Thoracic aorta (tissue), 2 donors: ENCODE measurements around the gene ABL2. TPM values are rescaled to one million over a fixed set of nuclear protein-coding genes. Genes with fewer than 3 reads are reported as not detected.
"Not testable (repeated sequence)": the region's sequence is repeated elsewhere in the genome, so short reads cannot be mapped to it uniquely, and the experiment has no call there.

Source experiments
- ATAC-seq: fragments of 150-250 bp; one replicate; pipeline ENCODE4 v1.8.0; 2017; ENCODE audit warnings: low read depth; ENCODE audit not compliant: insufficient number of reproducible peaks, low FRiP score
- DNase-seq: peaks from one replicate; pipeline ENCODE4 v3.0.0-alpha.2; 2020; ENCODE audit warnings: low spot score
- H3K27ac ChIP-seq, 2 donors: fragments of 200-600 bp; sonication (generic); 1 replicate in 1 of 2; 2 replicates in 1 of 2; pipeline ENCODE4 v1.5.1; 2016; ENCODE audit warnings: mild to moderate bottlenecking in 2 of 2, moderate library complexity in 2 of 2
- H3K27me3 ChIP-seq: fragments of 200-600 bp; sonication (generic); replicated peaks from 2 replicates; pipeline ENCODE4 v1.6.0; 2016; ENCODE audit warnings: mild to moderate bottlenecking; ENCODE audit not compliant: insufficient read depth
- H3K36me3 ChIP-seq: fragments of 200-600 bp; sonication (generic); one replicate; pipeline ENCODE4 v1.5.1; 2016
- H3K4me1 ChIP-seq, 2 donors: fragments of 200-600 bp; sonication (generic); 1 replicate in 1 of 2; 2 replicates in 1 of 2; pipeline versions ENCODE4 v1.5.1 to v1.6.0; 2016; ENCODE audit warnings: low read depth in 2 of 2, mild to moderate bottlenecking in 1 of 2; ENCODE audit not compliant: control insufficient read depth in 1 of 2
- H3K4me3 ChIP-seq: fragments of 200-600 bp; sonication (generic); 2 replicates; pipeline ENCODE4 v1.5.1; 2016; ENCODE audit warnings: mild to moderate bottlenecking
- H3K9me3 ChIP-seq: fragments of 200-600 bp; sonication (generic); 2 replicates; pipeline ENCODE4 v1.5.1; 2016
- total RNA-seq, 2 donors: library from RNA; depleted of rRNA; stranded (reverse); fragments of >200 nt; gene quantifications; one replicate each; pipeline versions ENCODE4 v1.1.0 to v1.2.3, GENCODE V29; 2016
- TF ChIP-seq, protein P1 (sequence below): fragments of 200-600 bp; sonication (generic); IDR thresholded peaks from one replicate; pipeline ENCODE4 v1.5.1; 2019; ENCODE audit warnings: antibody characterized with exemption

Gene ABL2
- total RNA-seq, 2 donors from 2014 or later = 23.6 to 62.4 TPM

- DNase-seq (no peak), ATAC-seq (no peak)
- no peaks in the 10 kb centered on the region for H3K36me3 ChIP-seq
- no peaks in the 10 kb centered on the region for H3K9me3 ChIP-seq
- H3K4me3 ChIP-seq = no peak overlapping the region
- H3K27ac ChIP-seq = no peak overlapping the region
- H3K27me3 ChIP-seq = no peaks in the 10 kb centered on the region
- peaks cover 18 to 23% of the 10 kb centered on the region in 2 donors for H3K4me1 ChIP-seq
- TF ChIP-seq, protein P1, sequence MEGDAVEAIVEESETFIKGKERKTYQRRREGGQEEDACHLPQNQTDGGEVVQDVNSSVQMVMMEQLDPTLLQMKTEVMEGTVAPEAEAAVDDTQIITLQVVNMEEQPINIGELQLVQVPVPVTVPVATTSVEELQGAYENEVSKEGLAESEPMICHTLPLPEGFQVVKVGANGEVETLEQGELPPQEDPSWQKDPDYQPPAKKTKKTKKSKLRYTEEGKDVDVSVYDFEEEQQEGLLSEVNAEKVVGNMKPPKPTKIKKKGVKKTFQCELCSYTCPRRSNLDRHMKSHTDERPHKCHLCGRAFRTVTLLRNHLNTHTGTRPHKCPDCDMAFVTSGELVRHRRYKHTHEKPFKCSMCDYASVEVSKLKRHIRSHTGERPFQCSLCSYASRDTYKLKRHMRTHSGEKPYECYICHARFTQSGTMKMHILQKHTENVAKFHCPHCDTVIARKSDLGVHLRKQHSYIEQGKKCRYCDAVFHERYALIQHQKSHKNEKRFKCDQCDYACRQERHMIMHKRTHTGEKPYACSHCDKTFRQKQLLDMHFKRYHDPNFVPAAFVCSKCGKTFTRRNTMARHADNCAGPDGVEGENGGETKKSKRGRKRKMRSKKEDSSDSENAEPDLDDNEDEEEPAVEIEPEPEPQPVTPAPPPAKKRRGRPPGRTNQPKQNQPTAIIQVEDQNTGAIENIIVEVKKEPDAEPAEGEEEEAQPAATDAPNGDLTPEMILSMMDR = no peak
Measured at GRCh38 chr1:179137617-179138255, 91.7 kb downstream of the ABL2 start.

DNA sequence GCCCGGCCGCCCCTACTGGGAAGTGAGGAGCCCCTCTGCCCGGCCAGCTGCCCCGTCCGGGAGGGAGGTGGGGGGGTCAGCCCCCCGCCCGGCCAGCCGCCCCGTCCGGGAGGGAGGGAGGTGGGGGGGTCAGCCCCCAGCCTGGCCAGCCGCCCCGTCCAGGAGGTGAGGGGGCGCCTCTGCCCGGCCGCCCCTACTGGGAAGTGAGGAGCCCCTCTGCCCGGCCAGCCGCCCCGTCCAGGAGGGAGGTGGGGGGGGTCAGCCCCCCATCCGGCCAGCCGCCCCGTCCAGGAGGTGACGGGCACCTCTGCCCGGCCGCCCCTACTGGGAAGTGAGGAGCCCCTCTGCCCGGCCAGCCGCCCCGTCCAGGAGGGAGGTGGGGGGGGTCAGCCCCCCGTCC lies 93.8 kb downstream of the ABL2 start:
- not testable (repeated sequence) for ATAC-seq, H3K9me3 ChIP-seq, H3K4me3 ChIP-seq, H3K27ac ChIP-seq, DNase-seq, H3K36me3 ChIP-seq, H3K27me3 ChIP-seq
- peaks cover 9 to 10% of the 10 kb centered on the region in 2 donors for H3K4me1 ChIP-seq

DNA sequence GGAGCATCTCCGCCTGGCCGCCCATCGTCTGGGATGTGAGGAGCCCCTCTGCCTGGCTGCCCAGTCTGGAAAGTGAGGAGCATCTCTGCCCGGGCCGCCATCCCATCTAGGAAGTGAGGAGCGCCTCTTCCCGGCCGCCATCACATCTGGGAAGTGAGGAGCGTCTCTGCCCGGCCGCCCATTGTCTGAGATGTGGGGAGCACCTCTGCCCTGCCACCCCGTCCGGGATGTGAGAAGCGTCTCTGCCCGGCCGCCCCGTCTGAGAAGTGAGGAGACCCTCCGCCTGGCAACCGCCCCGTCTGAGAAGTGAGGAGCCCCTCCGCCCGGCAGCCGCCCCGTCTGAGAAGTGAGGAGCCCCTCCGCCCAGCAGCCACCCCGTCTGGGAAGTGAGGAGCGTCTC lies 94.3 kb downstream of the ABL2 start:
- not testable (repeated sequence) for H3K27ac ChIP-seq, H3K4me1 ChIP-seq, H3K9me3 ChIP-seq, ATAC-seq, H3K27me3 ChIP-seq, DNase-seq, H3K4me3 ChIP-seq, H3K36me3 ChIP-seq

GRCh38 chr1:179129702-179130473 lies 99.6 kb downstream of the ABL2 start:
- Histone ChIP-seq H3K4me3 (peak overlapping the region; percentile 55), H3K36me3 (no peaks in the 10 kb centered on the region), H3K27ac (peak overlapping the region; percentile 4 to 28), H3K4me1 (peaks cover 27 to 30% of the 10 kb centered on the region in 2 donors), H3K27me3 (no peaks in the 10 kb centered on the region), H3K9me3 (no peaks in the 10 kb centered on the region)
- no peak for ATAC-seq
- TF ChIP-seq, protein P1 = no peak
- DNase-seq = no peak

- Histone ChIP-seq H3K4me1 (peaks cover 27 to 30% of the 10 kb centered on the region in 2 donors), H3K4me3 (no peak overlapping the region), H3K36me3 (peaks cover 4% of the 10 kb centered on the region), H3K9me3 (no peaks in the 10 kb centered on the region), H3K27me3 (no peaks in the 10 kb centered on the region), H3K27ac (peak overlapping the region; percentile 6 to 91)
- no peak for DNase-seq
- TF ChIP-seq, protein P1 = no peak
- ATAC-seq = no peak
Measured at GRCh38 chr1:179128520-179128919, 101.0 kb downstream of the ABL2 start.

GRCh38 chr1:179127163-179127895 lies 102.1 kb downstream of the ABL2 start:
- Histone ChIP-seq H3K4me3 (peak overlapping the region; percentile 22), H3K27ac (peak overlapping the region; percentile 60 to 91), H3K4me1 (peaks cover 27 to 30% of the 10 kb centered on the region in 2 donors), H3K36me3 (peaks cover 4% of the 10 kb centered on the region), H3K27me3 (no peaks in the 10 kb centered on the region), H3K9me3 (no peaks in the 10 kb centered on the region)
- TF ChIP-seq, protein P1 = no peak
- DNase-seq = no peak
- ATAC-seq = peak; percentile 68
